Mesodermal cell (in vitro differentiated cells): ENCODE measurements around the gene WASF2.
"Not testable (repeated sequence)": the region's sequence is repeated elsewhere in the genome, so short reads cannot be mapped to it uniquely, and the experiment has no call there.

Experiments
- H3K27ac ChIP-seq: 2 replicates; pipeline ENCODE4 v1.7.0; 2013; ENCODE audit warnings: mild to moderate bottlenecking, low read depth, low read length, moderate library complexity; ENCODE audit not compliant: severe bottlenecking
- H3K36me3 ChIP-seq: 2 replicates; pipeline ENCODE4 v1.7.1; 2013; ENCODE audit warnings: mild to moderate bottlenecking, low read length, moderate library complexity; ENCODE audit not compliant: control insufficient read depth, insufficient read depth
- H3K4me1 ChIP-seq: one replicate; pipeline ENCODE4 v1.7.1; 2013; ENCODE audit warnings: mild to moderate bottlenecking, low read length; ENCODE audit not compliant: insufficient read depth, control insufficient read depth, poor library complexity, severe bottlenecking
- H3K4me3 ChIP-seq: 2 replicates; pipeline ENCODE4 v1.7.0; 2013; ENCODE audit warnings: low read length, control low read depth, mild to moderate bottlenecking; ENCODE audit not compliant: insufficient read depth, poor library complexity, severe bottlenecking; ENCODE audit errors: extremely low read depth
- H3K9me3 ChIP-seq: 2 replicates; pipeline ENCODE4 v1.7.1; 2013; ENCODE audit warnings: mild to moderate bottlenecking, low read length, moderate library complexity; ENCODE audit not compliant: control insufficient read depth
- WGBS, 2 experiments: methylation state at CpG; one replicate each; pipeline ENCODE4 v1.1.5; 2013; ENCODE audit warnings: missing lambda C conversion rate in 2 of 2; ENCODE audit not compliant: insufficient coverage in 2 of 2; 5-methylcytosine and 5-hydroxymethylcytosine counted together

The WASF2 gene

DNA sequence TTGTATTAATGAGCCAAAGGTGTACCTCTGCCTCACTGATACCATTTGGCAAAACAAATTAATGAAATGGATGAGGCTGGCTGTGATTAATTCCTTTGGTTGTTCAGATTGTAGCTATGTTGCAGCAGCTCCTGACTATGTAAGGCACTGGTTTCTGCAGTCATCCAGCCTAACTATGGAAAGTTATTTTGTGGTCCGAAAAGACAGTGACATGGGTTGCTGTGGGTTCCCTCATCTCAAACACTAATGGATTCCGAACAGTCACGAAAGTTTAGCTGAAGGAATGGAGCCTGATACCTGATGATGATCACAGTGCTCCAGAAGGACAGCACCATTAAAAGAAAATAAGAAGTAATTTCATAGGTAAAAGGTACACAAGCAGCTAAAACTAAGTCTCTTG lies 42.6 kb downstream of the WASF2 start:
- 87% methylated on average over 3 of the region's 3 CpGs; no CpG with 5 or more reads in 1 of the 2 experiments for WGBS, 2 experiments
- H3K27ac ChIP-seq = no peak overlapping the region

DNA sequence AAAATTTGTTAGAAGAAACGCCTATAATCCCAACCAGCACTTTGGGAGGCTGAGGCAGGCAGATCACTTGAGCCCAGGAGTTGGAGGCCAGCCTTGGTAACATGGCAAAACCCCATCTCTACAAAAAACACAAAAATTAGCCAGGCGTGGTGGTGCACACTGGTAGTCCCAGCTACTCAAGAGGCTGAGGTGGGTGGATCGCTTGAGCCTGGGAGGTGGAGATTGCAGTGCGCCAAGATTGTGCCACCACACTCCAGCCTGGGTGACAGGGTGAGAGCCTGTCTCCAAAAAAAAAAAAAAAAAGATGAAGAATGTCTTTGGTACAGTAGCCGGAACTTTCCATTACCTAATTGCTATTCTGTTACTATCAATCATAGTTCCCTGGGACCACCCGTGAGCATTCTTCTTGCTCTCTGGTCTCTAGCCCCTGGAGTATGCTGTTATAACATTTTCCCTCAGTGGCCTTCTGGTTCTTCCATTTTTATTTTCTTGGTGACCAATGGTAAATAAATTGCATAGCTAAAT lies 43.4 kb downstream of the WASF2 start:
- 92 to 94% methylated on average over 3 of the region's 6 CpGs for WGBS, 2 experiments

More for the DNA sequence above, 42.6 kb downstream of the WASF2 start:
- H3K4me3 ChIP-seq = no peak overlapping the region
- H3K4me1 ChIP-seq = peaks cover 5% of the 10 kb centered on the region
- H3K36me3 ChIP-seq = peaks cover 42% of the 10 kb centered on the region
- H3K9me3 ChIP-seq = no peaks in the 10 kb centered on the region

DNA sequence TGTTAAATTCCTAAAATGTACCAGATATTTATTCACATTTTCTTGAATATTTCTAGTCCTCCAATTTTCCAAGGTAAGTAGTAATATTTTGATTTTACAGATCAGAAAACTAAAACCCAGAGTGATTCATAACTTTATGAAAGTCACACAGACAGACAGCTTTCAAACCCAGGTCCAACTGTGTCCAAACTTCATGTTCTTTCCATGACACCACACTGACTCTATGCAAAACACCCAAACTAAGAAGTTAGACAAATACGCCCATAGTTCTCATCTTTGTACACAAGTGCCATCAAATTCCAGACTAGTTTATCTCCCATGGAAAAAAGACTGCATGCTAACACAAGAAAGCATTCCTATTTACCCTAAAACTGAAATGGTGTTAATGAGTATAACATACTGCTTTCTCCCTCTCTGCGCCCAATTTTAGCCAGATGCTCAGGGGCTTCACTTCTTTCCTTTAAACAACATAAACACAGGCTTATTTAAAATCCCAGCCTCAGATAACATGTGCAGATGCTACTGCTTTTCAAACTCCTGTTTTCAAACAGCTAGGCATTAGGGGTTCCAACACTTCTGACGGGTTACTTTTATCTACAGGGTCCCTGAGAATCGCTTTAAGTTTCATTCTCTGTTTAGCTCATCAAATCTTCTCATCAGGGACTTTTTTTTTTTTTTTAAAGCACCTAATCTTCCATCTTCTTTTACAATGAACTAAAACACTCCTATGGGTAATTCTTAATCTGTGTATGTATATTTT lies 44.6 kb downstream of the WASF2 start:
- Histone ChIP-seq H3K36me3 (peaks cover 45% of the 10 kb centered on the region), H3K9me3 (no peaks in the 10 kb centered on the region), H3K27ac (peak overlapping the region; percentile 55), H3K4me3 (no peak overlapping the region), H3K4me1 (peaks cover 5% of the 10 kb centered on the region)
- WGBS, 2 experiments = 93% methylated on average over 4 of the region's 4 CpGs; no CpG with 5 or more reads in 1 of the 2 experiments

More for the DNA sequence above, 43.4 kb downstream of the WASF2 start:
- Histone ChIP-seq H3K36me3 (peaks cover 42% of the 10 kb centered on the region), H3K9me3 (no peaks in the 10 kb centered on the region), H3K4me1 (peaks cover 5% of the 10 kb centered on the region), H3K27ac (no peak overlapping the region), H3K4me3 (no peak overlapping the region)

DNA sequence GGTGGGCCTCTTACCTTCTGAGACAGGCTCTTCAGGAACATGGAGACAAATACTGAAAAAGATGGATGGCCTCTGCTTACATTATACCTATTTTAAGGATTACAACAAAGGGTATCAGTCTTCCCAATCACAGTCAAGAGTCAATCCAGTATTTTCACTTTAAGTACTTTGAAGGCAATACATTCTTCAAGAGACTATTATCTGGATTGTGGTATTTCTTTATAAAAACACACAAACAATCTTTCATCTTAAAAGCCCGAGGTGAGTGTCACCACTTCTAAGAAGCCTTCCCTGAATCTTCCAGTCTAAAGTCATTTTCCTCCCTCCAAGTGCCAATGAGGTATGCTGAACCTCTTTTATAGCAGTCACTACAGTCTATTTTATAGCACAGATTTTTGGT lies 45.3 kb downstream of the WASF2 start:
- WGBS, 2 experiments = no CpG with 5 or more reads among the region's 1 CpG

DNA sequence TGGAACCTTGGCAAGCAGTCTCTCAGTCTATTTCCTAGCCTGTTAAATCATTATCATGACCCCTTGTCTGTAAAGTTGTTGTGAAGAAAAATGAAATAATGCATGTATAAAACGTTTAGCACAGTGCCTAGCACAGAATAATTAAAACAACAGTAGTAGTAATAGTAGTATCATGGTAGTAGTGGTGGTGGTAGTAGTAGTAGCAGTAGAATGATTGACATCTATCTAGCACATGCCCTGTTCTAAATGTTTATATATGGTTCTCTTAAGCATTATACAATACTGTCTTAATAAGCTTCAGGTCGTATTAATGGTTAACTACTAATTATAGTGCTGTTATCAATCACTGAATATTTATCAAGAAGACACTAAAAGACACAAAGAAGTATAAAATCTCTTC lies 50.8 kb downstream of the WASF2 start:
- H3K4me3 ChIP-seq = no peak overlapping the region
- H3K27ac ChIP-seq = no peak overlapping the region
- H3K36me3 ChIP-seq = peaks cover 24% of the 10 kb centered on the region
- WGBS, 2 experiments = no CpG with 5 or more reads among the region's 2 CpGs
- no peaks in the 10 kb centered on the region for H3K9me3 ChIP-seq
- H3K4me1 ChIP-seq = peaks cover 21% of the 10 kb centered on the region

More for the DNA sequence above, 45.3 kb downstream of the WASF2 start:
- no peak overlapping the region for H3K4me3 ChIP-seq
- H3K27ac ChIP-seq = no peak overlapping the region
- peaks cover 38% of the 10 kb centered on the region for H3K36me3 ChIP-seq
- H3K9me3 ChIP-seq = no peaks in the 10 kb centered on the region
- H3K4me1 ChIP-seq = peaks cover 5% of the 10 kb centered on the region

DNA sequence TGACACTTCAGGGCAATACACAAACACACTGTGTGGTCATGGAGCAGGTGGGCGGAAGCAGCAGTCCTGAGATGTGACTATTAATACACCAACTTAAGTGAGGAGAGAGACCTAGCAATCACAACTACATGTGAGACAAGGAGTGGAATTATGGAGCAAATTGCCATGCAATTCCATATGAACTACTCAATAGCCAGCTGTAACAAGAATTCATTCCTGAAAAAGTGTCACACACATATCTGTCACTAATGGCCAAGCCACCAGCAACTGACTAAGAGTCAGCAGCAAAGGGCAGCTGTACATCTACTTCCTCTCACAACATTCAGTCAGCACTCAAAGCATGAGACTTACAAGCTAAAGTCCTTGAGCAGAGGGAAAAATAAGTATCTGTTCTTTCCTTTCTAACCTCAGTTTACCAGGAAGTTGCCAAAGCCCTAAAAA lies 51.3 kb downstream of the WASF2 start:
- Histone ChIP-seq H3K36me3 (peaks cover 21% of the 10 kb centered on the region), H3K27ac (no peak overlapping the region), H3K4me1 (peaks cover 21% of the 10 kb centered on the region), H3K4me3 (no peak overlapping the region), H3K9me3 (no peaks in the 10 kb centered on the region)
- WGBS, 2 experiments = 100% methylated on average over 1 of the region's 1 CpG; no CpG with 5 or more reads in 1 of the 2 experiments

DNA sequence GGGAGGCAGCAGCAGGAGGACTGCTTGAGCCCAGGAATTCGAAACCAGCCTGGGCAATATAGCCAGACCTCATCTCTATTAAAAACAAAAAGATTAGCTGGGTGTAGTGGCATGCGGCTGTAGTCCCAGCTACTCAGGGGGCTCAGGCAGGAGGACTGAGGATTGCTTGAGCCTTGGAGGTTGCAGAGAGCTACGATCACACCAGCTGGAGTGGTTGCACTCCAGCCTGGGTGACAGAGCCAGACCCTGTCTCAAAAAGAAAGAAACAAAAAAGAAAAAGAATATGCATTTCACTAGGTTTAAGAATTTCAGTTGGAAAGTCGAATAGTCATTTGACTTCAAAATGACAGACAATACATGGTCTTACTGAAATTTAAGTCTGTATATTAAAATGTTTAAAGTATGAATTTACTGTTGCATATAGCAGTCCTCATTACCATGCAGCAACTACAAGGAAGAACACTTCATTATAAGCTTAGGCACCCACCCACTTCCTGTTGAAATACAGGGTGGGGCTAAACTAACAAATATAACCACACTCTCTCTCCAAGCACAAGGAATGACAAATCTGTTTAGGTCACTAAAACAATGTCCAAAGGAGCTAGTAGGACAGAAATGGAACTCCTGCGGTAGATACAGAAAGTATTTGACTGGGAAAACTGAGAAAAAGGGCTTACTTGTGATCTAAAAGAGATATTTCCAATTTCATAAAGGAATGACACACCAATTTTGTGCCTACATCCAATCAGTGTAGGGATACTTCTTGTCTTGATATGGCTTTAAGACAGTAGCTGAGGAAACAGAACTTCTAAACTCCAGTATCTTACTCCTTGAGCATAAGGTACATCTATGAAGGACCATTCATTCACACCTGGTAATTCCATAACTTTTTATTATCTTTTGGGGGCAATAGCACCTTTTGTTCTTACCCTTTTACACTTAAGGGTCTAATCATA lies 53.5 kb downstream of the WASF2 start:
- Histone ChIP-seq H3K27ac (peak overlapping the region; percentile 41), H3K4me3 (no peak overlapping the region)
- WGBS, 2 experiments = 71 to 86% methylated on average over 1 of the region's 5 CpGs

DNA sequence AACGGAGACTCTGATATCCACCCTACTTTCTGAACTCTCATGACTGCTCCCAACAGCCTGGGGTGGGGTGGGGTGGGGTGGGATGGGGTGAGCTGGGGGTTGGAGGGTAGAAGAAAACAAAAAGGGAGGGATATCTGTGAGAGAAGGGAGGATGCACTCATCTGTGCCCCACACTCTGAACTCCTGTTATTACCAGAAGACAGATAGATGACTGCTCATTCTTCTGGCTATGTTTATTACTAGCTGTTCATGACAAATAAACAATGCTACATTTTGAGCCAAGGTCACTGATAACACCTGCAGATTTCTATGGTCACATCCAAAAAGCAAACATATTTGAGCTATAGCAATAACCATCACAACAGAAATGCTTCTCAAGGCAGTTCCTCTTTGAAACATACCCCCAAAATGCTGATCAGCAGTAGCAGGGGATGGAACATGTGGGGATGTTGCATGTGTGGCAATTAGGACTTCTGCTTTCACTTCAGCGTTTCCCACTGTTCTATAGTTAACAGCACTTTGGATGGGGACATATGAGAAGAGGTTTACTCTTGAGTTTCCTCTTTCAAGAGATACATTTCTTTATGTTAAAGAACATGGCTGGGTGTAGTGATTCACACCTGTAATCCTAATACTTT lies 54.3 kb downstream of the WASF2 start:
- Histone ChIP-seq H3K4me1 (peaks cover 33% of the 10 kb centered on the region), H3K4me3 (no peak overlapping the region), H3K36me3 (peaks cover 16% of the 10 kb centered on the region), H3K9me3 (no peaks in the 10 kb centered on the region), H3K27ac (no peak overlapping the region)
- no CpG with 5 or more reads among the region's 2 CpGs for WGBS, 2 experiments

More for the DNA sequence above, 53.5 kb downstream of the WASF2 start:
- Histone ChIP-seq H3K4me1 (peaks cover 25% of the 10 kb centered on the region), H3K9me3 (no peaks in the 10 kb centered on the region), H3K36me3 (peaks cover 20% of the 10 kb centered on the region)

DNA sequence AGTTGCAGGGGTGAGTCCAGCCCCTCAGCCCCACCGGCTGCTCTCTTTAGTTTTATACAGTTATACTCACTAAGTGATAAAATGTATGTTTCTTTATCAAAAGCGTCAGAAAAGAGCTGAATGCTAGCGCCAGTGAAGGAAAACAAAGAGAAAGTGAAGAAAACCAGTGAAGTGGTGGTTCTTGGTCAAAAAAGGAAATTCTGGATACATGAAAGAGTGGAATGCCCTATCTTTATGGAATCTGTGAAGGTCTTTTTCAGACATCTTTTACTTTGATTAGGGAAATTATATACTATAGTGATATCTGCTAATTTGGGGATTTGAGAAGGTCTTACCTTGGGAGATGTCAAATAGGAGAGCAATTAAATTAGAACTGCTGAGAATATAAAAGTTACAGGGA lies 56.3 kb downstream of the WASF2 start:
- Histone ChIP-seq H3K36me3 (peaks cover 15% of the 10 kb centered on the region), H3K27ac (no peak overlapping the region), H3K4me3 (no peak overlapping the region), H3K9me3 (no peaks in the 10 kb centered on the region), H3K4me1 (peaks cover 47% of the 10 kb centered on the region)
- 94 to 100% methylated on average over 2 of the region's 3 CpGs for WGBS, 2 experiments

DNA sequence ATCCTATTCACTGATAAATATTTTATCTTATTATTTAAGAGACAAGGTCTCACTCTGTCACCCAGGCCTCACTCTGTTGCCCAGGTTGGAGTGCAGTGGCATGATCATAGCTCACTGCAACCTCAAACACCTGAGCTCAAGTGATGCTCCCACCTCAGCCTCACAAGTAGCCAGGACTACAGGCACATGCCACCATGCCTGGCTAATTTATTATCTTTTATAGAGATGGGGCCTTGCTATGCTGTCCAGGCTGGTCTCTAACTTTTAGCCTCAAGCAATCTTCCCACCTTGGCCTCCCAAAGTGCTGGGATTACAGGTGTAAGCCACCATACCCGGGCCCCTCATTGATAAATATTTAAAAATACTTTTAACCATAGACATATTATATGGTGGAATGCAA lies 57.2 kb downstream of the WASF2 start:
- WGBS, 2 experiments = no CpG with 5 or more reads among the region's 1 CpG
- not testable (repeated sequence) for H3K9me3 ChIP-seq, H3K4me3 ChIP-seq, H3K27ac ChIP-seq
- Histone ChIP-seq H3K4me1 (peaks cover 54% of the 10 kb centered on the region), H3K36me3 (peaks cover 24% of the 10 kb centered on the region)
